Measurements from ENCODE around the gene EXOC4.

Gene EXOC4

DNA sequence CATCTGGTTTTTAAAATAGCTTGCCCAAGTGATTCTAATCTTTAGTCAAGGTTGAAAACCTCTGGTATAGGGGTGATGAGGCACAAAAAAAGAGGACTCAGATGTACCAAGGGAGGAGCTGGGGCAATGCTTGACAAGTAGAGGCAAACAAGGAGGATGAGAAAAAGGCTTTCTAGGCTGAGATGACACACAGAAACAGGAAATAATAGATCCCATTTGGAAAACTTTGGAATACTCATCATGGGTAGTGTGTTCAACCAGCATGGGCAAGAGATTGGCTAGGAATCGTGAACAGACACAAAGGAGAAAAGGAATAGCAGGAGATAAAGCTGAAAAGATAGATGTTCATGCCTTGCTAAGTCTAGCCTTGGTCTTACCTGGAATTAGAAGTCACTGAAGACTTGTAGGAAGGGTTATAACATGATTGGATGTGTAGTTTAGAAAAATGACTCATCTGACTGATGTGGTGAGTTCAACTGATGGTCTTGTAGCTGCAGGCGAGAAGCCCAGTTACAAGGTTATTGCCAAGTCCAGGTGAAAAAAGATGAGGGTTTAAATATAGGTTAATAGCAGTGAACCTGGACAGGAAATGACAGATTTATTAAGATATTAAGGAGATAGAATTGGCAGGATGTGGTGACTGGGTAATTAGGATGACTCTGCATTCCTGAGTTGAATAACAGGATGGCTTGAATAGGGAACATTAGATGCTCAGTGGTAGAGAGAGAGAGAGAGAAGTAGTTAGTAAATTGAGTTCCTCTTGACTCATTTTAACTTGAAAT lies 660.2 kb downstream of the EXOC4 start:
- no peak for DNase-seq

DNA sequence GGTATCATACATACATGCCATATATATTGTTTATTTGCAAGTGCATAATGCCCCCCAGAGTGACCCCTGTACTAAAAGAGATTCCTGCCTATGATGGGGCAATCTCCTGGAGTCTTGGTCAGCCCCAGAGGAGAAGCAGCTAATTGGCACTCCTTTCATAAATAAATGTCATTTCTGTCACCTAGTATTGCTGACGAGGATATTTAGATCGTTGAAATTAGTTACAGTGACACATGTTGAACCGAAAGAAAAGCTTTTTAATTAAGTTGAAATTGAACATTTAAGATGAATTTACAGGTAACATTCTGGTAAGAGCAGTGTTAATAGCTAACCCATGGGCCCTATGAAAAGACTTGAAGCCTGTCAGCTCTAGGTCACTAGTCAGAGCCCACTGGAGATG lies 663.7 kb downstream of the EXOC4 start:
- DNase-seq = no peak

- no peak for DNase-seq
Observed at GRCh38 chr7:133919810-133920209, 666.9 kb downstream of the EXOC4 start.

DNA sequence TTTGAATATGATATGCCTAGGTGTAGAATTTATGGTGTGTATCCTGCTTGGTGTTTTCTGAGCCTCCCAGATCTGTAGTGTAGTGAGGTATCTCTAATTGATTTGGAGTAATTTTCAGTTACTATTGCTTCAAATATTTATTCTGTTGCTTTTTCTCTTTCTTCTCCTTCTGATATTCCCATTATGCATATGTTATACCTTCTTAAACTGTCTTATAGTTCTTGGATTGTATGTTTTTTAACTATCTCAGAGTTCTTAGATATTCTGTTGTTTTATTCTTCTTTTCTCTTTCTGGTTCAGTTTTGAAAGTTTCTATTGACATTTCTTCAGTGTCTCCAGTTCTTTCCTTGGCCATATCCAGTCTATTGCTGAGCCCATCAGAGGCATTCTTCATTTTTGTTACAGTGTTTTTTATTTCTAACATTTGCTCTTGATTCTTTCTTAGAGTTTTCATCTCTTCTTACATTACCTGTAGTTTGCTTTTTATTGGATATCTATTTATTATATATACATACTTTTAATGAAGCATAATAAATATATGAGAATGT lies 668.8 kb downstream of the EXOC4 start:
- no peak for DNase-seq

DNA sequence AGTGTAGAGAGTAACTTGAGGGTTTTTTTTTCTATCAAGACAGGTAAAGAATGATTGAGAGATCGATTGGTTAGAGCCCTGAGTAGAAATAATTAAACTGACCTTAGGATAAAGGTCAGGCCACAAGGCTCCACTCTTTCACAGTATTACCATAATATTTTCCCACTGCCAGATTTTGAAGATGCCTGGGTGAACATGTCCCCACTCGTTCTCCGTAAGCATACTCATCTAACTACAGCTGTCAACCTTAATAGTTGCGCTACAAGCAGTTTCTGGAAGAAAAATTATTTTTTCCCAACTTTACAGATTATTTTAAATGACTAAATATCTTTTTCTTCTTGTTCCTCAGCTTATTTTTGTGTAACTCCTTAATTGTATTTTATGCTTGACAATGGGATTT lies 671.1 kb downstream of the EXOC4 start:
- DNase-seq = peak; percentile 46

- DNase-seq = no peak
Observed at GRCh38 chr7:133931053-133931452, 678.2 kb downstream of the EXOC4 start.

- no peak for DNase-seq
Observed at GRCh38 chr7:133932591-133932990, 679.7 kb downstream of the EXOC4 start.

DNA sequence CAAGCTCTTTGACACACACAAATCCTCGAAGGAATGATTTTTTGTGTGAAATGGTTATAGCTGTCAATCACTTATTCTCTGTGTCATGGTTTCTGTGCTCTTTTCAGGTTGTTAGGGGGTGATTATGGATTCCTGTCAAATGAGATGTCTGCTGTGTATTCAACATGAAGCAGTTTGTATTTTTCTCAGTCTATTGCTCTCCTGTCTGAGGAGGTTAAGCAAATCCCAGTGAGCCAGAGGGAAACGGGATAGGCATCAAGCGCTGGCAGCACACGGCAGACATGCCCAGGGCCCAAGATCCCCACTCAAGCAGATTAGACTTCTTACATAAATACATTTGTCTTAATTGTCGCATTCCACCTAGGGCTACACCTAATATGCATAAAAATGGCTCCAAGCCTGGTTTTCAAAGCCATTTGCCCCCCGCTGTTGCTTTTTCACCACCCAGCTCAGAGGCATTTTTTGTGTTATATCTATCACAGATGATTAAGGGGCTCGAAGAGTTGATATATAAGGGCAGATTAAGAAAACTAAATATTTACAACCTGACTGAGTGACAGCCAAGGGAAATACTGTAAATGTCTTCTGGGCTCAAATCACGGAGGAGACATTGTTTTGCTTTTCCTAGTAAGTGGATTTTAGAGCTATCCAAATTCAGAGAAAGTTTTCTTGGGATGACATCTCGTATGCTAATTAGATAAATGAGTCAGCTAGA lies 681.5 kb downstream of the EXOC4 start:
- DNase-seq = no peak

DNA sequence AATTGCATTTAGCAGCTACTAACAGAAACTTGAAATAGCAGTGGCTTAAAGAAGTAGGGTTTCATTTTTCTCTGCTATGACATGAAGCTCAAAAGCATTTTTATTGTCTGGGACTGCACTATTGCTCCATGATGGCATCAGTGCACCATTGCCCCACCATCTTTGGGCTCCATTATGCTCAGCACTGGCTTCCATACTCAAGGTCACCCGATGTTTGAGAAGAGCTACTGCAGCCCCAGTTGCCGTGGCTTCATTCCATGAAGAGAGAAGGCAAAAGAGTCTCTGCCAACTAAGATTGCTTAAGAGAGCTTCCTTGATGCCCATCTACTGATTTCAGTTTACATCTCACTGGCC lies 682.1 kb downstream of the EXOC4 start:
- no peak for DNase-seq

- DNase-seq = no peak
Observed at GRCh38 chr7:133936074-133936473, 683.2 kb downstream of the EXOC4 start.

DNA sequence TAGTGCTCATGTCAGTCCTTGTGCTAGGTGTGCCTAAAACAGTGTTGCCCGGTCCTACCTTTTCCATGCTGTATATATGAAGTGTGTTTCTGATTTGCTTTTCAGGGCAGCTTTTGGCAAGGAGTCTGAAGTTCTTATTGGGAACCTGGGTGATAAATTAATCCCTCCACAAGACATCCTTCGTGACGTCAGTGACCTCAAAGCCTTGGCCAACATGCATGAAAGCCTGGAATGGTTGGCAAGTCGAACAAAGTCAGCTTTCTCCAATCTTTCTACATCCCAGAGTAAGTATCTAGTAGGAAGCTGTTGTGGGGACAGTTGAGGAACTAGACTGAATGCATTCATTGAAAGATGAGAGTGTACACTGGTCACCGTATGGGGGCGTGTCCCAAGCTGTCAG lies 684.9 kb downstream of the EXOC4 start:
- DNase-seq = no peak

- peak; percentile 5 for DNase-seq
Observed at GRCh38 chr7:133940368-133940767, 687.5 kb downstream of the EXOC4 start.

GRCh38 chr7:133941496-133941895 lies 688.6 kb downstream of the EXOC4 start:
- no peak for DNase-seq

- DNase-seq = no peak
Observed at GRCh38 chr7:133945497-133945896, 692.6 kb downstream of the EXOC4 start.

DNA sequence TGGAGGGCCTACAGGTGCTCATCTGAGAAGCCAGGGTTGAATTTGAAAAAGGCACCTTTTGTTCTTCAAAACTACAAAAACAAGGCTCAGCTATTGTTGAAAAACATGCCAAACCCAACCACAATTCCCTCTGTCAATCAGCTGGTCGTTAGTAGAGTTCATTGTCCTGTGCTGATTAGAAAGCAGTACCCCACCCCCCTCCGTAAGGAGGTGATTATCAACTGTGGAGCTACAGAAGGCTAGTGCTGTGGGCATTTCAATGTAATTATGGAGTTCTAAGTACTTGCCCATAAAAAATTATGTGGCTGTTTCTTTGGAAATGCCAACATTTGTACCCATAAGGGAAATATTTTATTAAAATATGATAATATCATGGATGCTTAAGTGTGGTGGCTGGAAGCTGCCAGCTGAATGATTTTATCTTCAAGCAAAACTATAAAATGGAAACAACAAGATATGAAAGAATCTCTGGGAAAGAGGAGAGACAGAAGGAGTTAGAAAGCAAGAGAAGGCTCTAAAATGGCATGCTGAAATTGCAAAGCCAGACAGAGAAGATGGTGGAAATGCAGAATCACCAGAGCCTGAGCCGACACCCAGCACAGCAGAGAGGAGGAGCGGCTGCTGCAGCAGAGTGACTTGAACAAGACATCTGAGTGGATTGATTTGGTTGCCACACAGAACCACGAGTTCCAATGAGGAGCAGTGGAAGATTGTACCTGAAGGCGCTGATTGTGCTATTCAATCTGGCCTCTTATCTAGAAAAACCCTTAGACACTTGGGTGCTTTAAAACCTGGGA lies 694.8 kb downstream of the EXOC4 start:
- no peak for DNase-seq

DNA sequence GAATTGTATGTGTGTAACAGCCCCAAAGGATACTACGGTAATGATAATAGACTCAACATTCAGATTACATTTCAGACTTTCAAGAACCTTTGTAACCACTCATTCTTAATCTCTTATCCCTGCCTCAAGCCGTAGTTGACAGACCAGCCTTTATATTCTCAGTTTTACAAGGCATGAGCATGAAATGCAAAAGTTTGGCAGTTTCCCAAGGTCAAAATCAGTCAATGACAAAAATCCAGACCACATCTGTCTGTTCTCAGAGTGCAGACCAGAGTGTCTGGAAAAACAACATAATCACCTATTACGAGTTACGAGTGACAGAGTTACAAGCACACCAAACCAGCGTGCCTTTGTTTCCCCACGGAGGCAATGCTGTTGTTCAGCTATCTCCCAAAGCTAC lies 695.7 kb downstream of the EXOC4 start:
- no peak for DNase-seq

DNA sequence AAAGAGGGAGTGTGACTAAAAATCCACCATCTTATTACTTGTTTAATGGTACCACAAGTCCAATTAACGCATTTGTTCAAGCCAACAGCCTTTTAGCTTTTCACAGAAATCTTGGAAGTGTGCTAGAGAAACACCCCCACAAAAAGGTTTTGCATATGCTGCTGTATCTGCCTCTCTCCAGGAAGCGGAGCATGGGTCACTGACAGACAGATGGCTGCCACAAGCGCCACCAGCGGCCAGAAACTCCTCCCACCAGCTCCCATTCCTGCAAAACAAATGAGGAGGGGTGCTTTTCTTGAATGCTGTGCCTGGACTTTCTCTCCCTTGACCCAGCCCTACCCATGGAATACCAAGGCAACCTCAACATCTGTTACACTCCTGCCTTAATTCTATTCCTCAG lies 698.0 kb downstream of the EXOC4 start:
- DNase-seq = no peak

GRCh38 chr7:133955208-133955607 lies 702.3 kb downstream of the EXOC4 start:
- DNase-seq = no peak

DNA sequence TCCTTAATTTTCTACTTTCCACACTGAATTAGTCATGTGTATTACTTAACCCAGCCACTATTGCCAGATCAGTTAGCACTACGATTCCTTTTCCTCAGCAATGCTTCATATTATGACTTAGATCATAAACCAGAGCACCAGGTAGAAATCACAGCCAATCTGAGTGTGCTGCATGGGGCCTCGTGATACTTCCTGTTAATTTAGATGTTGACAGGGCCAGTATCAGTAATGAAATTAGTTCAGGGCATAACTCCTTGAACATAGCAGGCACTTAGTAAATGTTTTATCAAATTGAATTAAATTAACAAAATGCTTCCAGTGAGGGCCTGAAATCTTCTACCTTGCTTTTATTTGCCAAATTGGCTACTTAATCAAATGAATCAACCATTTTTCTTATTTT lies 705.0 kb downstream of the EXOC4 start:
- no peak for DNase-seq

GRCh38 chr7:133958822-133959221 lies 705.9 kb downstream of the EXOC4 start:
- no peak for DNase-seq

DNA sequence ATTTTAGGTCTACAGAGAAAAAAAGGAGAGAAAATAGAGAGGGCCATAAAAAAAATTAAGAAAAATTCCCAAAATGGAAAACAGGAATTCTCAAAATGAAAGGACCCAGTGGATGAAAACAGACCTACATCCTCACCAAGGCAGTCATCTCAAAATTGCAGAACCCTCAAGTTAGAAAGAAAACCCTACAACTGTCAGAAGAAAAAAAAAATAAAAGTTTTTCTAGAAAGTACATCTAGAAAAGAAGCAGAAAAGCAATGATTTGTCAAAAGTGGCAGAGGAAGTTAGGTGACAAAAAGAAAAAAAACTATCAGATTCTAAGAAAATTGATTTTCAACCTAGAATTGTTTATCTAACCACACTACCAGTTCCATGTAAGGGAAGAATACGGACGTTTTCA lies 706.6 kb downstream of the EXOC4 start:
- DNase-seq = no peak

DNA sequence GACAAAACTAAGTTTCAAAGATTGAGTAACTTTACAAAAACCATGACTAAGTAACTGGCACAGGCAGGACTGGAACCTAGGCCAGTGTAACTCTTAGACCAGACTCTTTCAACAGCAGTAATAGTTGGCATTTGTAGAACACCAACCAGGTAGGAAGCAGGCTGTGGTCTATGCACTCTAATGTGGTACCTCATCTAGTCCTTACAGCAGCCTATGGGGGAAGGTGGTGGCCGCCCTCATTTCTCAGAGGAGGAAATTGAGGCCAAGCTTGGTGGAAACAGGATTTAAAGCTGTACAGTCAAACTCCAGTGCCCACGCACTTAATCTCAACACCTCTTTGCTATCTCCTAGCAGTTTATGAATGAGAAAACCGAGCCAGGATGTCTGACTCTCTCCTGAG lies 708.8 kb downstream of the EXOC4 start:
- no peak for DNase-seq

DNA sequence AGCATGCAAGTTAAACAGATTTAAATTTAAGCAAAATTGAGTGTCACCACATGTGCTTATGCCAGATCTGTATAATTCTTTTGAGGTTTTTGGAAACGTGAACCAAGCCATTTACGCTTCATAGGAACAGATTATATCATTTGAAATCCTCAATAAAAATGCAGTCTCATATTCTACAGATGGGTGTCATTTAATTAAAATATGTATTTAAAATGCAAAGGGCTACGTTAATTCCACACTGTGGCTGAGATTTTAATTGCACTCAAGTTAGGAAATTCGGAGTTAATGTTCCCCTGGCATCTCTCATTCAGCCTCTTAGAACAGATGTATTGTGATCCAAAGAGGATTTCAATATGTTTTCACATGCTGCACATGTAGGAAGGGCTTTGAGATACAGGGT lies 709.8 kb downstream of the EXOC4 start:
- DNase-seq = no peak

DNA sequence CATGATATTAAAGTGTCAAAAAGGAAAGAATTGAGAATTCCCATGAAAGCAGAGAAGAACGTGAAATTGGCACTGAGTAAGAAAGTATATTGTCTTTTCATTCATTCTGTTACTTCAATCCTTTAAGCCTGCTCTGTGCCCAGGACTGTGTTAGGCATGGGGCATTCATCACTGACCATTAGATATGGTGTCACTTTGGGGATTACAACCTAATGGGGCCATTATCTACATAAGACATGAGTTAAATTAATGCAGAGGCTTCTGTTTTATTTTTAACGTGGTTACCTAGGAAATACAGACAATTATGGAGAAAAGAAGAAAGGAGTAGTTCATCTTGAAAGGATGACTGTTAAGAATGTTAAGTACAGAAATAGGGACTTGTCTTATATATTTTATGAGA lies 710.8 kb downstream of the EXOC4 start:
- no peak for DNase-seq

Data from NCI-H2171 treated with DMSO at 0.1 percent for 48 hours (cell line).